Measurements from ENCODE around the gene LINC01488. TPM values are rescaled to one million over a fixed set of nuclear protein-coding genes. Genes with fewer than 3 reads are reported as not detected.

Gene LINC01488
- total RNA-seq, 4 donors from 2014 or later = not detected

GRCh38 chr11:69471729-69472540 is 9.5 kb upstream of the LINC01488 start:
- no peak overlapping the region for H3K27ac ChIP-seq
- peaks cover 0 to 23% (median 0%) of the 10 kb centered on the region in 4 donors for H3K4me1 ChIP-seq
- no peak for DNase-seq
- peaks cover 0 to 5% (median 0%) of the 10 kb centered on the region in 3 donors for H3K36me3 ChIP-seq
- H3K27me3 ChIP-seq = no peaks in the 10 kb centered on the region
- no peak overlapping the region for H3K4me3 ChIP-seq
- TF ChIP-seq POLR2A (IDR thresholded peaks at IDR 0.05) = no peak
- TF ChIP-seq CTCF (IDR thresholded peaks at IDR 0.05) = no peak
- no peaks in the 10 kb centered on the region for H3K9me3 ChIP-seq

GRCh38 chr11:69472541-69473275 is 8.8 kb upstream of the LINC01488 start:
- H3K9me3 ChIP-seq = no peaks in the 10 kb centered on the region
- TF ChIP-seq POLR2A (IDR thresholded peaks at IDR 0.05) = no peak
- DNase-seq = no peak
- peaks cover 0 to 26% (median 0%) of the 10 kb centered on the region in 4 donors for H3K4me1 ChIP-seq
- H3K4me3 ChIP-seq = no peak overlapping the region
- no peaks in the 10 kb centered on the region for H3K27me3 ChIP-seq
- no peak overlapping the region for H3K27ac ChIP-seq
- peaks cover 0 to 5% (median 0%) of the 10 kb centered on the region in 3 donors for H3K36me3 ChIP-seq

GRCh38 chr11:69473276-69473845 is 8.1 kb upstream of the LINC01488 start:
- TF ChIP-seq CTCF (IDR thresholded peaks at IDR 0.05) = no peak
- TF ChIP-seq POLR2A (IDR thresholded peaks at IDR 0.05) = no peak
- Histone ChIP-seq H3K4me1 (peaks cover 0 to 26% (median 2%) of the 10 kb centered on the region in 4 donors), H3K36me3 (peaks cover 0 to 5% (median 0%) of the 10 kb centered on the region in 3 donors), H3K9me3 (no peaks in the 10 kb centered on the region), H3K27ac (no peak overlapping the region), H3K27me3 (no peaks in the 10 kb centered on the region), H3K4me3 (no peak overlapping the region)
- no peak for DNase-seq

GRCh38 chr11:69474736-69475135 is 6.7 kb upstream of the LINC01488 start:
- Histone ChIP-seq H3K4me1 (peaks cover 0 to 25% (median 3%) of the 10 kb centered on the region in 4 donors), H3K27ac (no peak overlapping the region), H3K9me3 (no peaks in the 10 kb centered on the region), H3K36me3 (peaks cover 0 to 5% (median 0%) of the 10 kb centered on the region in 3 donors), H3K27me3 (no peaks in the 10 kb centered on the region), H3K4me3 (no peak overlapping the region)
- TF ChIP-seq POLR2A (IDR thresholded peaks at IDR 0.05) (no peak), CTCF (IDR thresholded peaks at IDR 0.05) (no peak)
- DNase-seq = no peak

GRCh38 chr11:69475141-69475865 is 6.2 kb upstream of the LINC01488 start:
- Histone ChIP-seq H3K36me3 (peaks cover 0 to 5% (median 0%) of the 10 kb centered on the region in 3 donors), H3K27ac (no peak overlapping the region), H3K4me3 (no peak overlapping the region), H3K4me1 (peaks cover 0 to 23% (median 4%) of the 10 kb centered on the region in 4 donors), H3K27me3 (no peaks in the 10 kb centered on the region), H3K9me3 (no peaks in the 10 kb centered on the region)
- TF ChIP-seq POLR2A (IDR thresholded peaks at IDR 0.05) = no peak
- TF ChIP-seq CTCF (IDR thresholded peaks at IDR 0.05) = no peak
- no peak for DNase-seq

Data from Peyer's patch (tissue), 4 donors.